LoVo (cell line): ENCODE results near the gene UHMK1.

Experiments used
- DNase-seq: peaks from one replicate; pipeline ENCODE4 v3.0.0-alpha.2; 2016; ENCODE audit warnings: low spot score

UHMK1 gene

GRCh38 chr1:162530307-162530987, 32.8 kb downstream of the UHMK1 start:
- no peak for DNase-seq

GRCh38 chr1:162530988-162531319, 33.3 kb downstream of the UHMK1 start:
- DNase-seq: no peak

GRCh38 chr1:162535501-162535900, 37.9 kb downstream of the UHMK1 start:
- no peak for DNase-seq

DNA sequence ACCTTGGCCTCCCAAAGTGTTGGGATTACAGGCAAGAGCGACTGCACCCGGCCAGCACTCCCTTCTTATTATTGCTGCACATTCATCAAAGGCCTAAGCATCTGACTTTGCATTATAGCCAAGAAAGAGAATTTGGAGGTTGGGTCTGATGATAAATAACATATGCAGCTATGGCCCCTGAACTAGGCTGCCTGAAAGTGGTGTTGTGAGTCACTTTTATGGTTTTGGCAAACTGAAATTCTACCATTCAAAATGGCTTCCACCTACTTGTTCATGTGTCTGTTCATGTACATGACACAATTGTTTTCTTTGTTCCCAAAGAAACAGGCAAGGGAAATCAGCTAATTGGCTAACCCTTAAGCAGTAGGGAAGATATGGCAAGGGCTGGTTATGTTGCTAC, 38.9 kb downstream of the UHMK1 start:
- no peak for DNase-seq

- no peak for DNase-seq
Measured at GRCh38 chr1:162537216-162537615, 39.6 kb downstream of the UHMK1 start.

DNA sequence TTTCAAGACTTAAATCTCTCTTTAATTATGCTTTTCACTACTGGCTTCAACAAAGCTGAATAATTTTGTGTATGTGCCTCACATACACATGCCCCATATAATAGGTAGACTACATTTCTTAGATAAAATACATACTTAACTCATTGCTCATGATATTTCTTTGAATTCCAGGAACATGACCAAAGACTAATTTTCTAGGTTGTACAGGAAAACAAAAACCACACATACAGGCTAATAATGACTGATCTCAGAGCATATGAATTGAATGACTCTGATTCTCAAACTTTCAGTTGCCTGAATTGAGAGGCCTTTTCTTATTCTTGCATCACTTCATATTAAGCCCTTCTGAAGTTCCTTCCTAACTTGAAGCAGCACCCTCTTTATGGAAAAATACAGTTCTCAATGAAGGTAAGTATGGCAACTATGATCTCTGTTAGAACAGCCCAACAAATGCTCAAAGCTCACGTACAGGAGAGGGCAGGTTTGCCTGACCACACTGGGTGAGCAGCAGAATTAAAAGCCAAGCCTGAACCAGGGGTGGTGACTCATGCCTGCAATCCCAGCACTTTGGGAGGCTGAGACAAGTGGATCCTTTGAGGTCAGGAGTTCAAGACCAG, 41.3 kb downstream of the UHMK1 start:
- peak; percentile 28 for DNase-seq

- peak; percentile 17 for DNase-seq
Measured at GRCh38 chr1:162541619-162542141, 44.1 kb downstream of the UHMK1 start.

DNA sequence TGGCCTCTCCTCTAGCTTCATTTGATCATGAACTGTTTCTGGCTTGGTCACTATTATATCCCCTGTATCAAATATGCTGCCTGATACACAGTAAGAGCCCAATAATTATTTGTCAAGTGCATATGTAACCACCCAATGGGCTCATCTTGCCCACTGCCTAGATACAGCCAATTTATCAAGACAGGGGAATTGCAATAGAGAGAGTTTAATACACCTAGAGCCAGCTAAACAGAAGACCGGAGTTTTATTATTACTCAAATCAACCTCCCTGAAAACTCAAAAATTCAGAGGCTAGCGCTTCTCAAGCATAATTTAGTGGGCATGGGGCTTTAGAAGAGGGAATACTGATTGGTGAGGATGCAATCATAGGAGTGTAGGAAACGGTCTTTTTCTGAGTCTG, 45.6 kb downstream of the UHMK1 start:
- DNase-seq: no peak

DNA sequence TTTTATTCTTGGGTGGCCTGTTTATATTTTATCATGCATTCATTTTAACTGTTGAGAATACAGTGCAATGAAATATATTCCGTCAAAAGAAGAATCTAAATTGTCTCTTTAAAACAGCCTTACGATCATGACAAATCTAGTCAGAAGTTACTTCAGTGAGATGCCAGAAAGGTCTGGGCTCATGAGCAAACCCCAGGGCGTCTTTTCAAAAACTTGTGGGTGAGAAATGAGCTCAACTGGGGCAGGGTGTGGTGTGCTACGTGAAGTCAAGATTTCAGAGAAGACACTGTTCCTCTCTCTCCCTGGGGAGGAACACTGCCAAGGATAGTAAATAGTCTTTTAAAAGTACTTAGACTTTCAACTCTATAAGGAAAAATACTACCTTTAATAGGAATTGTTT, 50.6 kb downstream of the UHMK1 start:
- DNase-seq: no peak

DNA sequence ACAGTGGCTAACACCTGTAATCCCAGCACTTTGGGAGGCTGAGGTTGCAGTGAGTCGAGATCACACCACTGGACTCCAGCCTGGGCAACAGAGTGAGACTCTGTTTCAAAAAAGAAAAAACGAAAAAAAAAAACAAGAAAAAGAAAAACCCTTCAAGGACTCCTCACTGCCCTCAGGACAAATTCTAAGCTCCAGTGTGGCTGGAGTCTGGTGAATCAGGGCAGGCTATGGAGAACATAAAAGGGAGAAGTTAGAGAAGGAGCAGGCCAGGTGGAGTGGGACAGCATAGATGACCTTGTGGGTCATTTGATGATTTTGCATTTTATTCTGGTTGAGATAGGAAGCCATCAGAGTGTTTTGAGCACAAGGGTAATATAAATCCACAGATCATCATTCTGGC, 51.4 kb downstream of the UHMK1 start:
- no peak for DNase-seq

GRCh38 chr1:162550925-162551324, 53.3 kb downstream of the UHMK1 start:
- DNase-seq: no peak

DNA sequence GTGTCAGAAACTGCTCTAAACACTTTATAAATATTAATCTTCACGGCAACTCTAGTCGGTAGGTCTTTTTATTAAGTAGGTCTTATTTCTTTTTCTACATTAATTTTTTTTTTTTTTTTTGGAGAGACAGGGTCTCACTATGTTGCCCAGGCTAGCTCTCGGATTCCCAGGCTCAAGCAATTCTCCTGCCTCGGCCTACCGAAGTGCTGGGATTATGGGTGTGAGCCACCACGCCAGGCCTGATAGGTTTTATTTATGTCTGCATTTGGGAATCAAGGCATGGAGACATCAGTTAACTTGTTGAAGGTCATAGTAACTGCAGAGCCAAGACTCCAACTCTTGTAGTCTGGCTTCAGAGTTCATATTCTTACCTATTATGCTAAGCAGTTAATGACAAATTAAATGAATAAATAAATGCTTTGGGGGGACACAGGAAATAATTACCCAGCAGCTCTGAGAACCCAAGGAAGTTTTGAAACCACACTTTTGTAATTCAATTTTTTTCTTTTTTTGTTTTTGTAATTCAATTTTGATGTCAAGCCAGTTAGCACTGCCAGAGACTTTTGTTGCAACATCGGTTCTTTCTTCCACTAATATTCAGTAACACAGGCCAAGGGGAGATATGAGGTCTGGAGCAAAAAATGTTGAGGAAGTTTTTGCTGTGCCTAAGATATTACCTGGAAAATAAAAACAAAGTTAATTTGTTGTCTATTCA, 54.5 kb downstream of the UHMK1 start:
- no peak for DNase-seq

GRCh38 chr1:162552684-162553252, 55.1 kb downstream of the UHMK1 start:
- no peak for DNase-seq

DNA sequence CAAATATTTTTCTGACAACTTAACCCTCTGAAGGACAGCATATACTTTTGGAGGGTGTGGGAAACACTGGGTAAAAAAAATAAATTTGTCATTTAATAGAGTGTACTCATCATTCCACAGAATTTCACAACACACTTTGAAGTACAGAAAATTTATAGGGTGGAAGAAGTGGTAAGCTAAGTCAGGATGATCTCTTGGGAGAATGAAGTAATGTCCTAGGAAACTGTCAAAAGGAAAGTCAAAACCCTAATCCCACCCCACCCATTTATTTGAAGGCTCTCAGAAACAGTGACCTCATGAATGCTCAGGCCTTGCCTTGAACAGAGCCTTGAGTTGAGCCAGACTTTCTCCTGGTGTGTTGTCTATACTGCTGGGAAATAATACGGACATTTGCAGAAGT, 56.6 kb downstream of the UHMK1 start:
- no peak for DNase-seq

DNA sequence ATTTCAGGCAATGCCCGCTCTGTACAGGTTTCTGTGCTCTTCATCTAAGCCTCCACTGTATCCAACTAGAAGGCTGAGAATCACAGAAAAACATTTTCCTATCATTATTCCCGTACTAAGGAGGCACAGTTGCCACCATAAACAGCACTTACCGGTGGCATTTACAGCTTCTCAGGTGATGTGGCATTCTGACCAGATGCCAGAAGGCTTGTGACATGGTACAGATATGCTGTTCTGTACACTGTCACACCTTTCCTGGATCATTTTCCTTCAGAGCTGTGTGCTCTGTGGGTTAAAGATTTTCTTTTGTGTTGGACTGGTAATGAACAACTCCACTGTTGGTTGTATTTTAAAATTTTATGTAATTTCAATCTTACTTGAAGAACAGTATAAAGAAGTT, 59.9 kb downstream of the UHMK1 start:
- no peak for DNase-seq

- DNase-seq: no peak
Measured at GRCh38 chr1:162560303-162561036, 62.9 kb downstream of the UHMK1 start.

- peak; percentile 96 for DNase-seq
Measured at GRCh38 chr1:162561037-162561615, 63.5 kb downstream of the UHMK1 start.

- peak; percentile 19 for DNase-seq
Measured at GRCh38 chr1:162561616-162562469, 64.2 kb downstream of the UHMK1 start, which contains the start of gene UAP1. Gene UAP1 (plus strand): TSS chr1:162561722. CDS start chr1:162566069, 4,347 bp downstream.

DNA sequence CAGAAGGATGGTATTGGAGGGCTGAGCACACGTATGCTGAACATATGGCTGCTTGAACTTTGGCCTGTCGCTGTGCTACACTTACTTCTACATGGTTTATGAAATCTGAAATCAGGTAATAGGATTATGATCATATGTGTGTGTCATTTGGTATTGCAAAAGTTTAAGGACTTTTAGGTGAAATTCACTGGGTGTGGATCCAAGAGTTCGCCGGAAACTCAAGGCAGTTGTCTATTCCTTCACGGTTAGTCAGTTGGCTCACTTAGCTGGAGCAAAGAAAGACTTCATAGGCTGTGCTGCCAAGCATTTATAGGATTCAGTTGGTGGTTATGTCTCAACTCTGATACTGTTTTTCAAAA, 64.8 kb downstream of the UHMK1 start:
- peak; percentile 20 for DNase-seq

DNA sequence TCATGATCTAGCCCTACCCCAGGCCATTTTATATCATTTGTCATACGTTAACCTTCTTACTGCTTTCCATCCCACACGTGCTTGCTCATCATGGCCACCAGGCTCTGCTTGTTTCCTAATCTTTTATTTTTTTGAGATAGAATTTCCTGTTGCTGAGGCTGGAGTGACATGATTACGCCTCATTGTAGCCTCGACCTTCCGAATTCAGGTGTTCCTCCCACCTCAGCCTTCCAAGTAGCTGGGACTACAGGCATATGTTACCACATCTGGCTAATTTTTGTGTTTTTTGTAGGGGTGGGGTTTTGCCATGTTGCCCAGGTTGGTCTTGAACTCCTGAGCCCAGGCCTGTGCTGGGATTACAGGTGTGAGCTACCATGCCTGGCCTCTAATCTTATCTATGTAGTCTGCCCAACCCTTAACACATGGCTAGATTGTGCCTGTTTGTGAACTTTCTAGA, 67.2 kb downstream of the UHMK1 start:
- DNase-seq: no peak

DNA sequence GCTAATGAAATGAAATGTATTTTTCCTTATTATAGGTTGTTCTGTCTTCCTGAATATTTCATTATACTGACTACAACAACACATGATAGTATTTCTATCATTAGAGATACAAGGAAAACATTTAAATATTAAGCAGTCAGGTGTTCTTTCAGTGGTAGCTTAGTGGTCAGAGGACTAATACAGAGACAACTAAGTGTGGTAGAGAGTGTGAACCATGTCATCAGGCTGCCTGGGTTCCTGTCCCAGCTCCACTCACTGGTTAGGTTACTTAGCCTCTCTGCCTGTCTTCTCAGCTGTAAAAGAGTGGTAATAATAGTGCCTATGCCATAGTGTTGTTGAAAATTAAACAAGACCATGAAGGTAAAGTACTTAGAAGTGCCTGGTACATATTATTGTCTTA, 67.8 kb downstream of the UHMK1 start:
- DNase-seq: no peak
